Endothelial cell (in vitro differentiated cells): Measurements from ENCODE around the gene ZNF500. TPM values are rescaled to one million over a fixed set of nuclear protein-coding genes. Genes with fewer than 3 reads are reported as not detected.

Experiments used
- DNase-seq: peaks from one replicate; pipeline ENCODE4 v3.0.0; 2021; ENCODE audit warnings: low spot score
- H3K27ac Mint-ChIP-seq: one replicate; pipeline ENCODE4 v1.8.0; 2021; ENCODE audit warnings: mixed read lengths, inconsistent platforms; ENCODE audit not compliant: unreplicated experiment
- H3K27me3 Mint-ChIP-seq: one replicate; pipeline ENCODE4 v1.8.0; 2021; ENCODE audit warnings: mild to moderate bottlenecking, moderate library complexity, mixed read lengths, inconsistent platforms; ENCODE audit not compliant: unreplicated experiment
- H3K36me3 Mint-ChIP-seq: one replicate; pipeline ENCODE4 v1.8.0; 2021; ENCODE audit warnings: mild to moderate bottlenecking, low read depth, mixed read lengths, inconsistent platforms; ENCODE audit not compliant: unreplicated experiment
- H3K4me1 Mint-ChIP-seq: one replicate; pipeline ENCODE4 v1.8.0; 2021; ENCODE audit warnings: mild to moderate bottlenecking, mixed read lengths, inconsistent platforms; ENCODE audit not compliant: unreplicated experiment
- H3K4me3 Mint-ChIP-seq: one replicate; pipeline ENCODE4 v1.8.0; 2021; ENCODE audit warnings: mild to moderate bottlenecking, mixed read lengths, inconsistent platforms; ENCODE audit not compliant: unreplicated experiment
- H3K9me3 Mint-ChIP-seq: one replicate; pipeline ENCODE4 v1.8.0; 2021; ENCODE audit warnings: mixed read lengths, inconsistent platforms; ENCODE audit not compliant: unreplicated experiment
- CTCF ChIP-seq: fragments of 200-600 bp; sonication (generic); IDR thresholded peaks from one replicate; pipeline ENCODE4 v1.5.0; 2021; ENCODE audit warnings: antibody characterized with exemption; ENCODE audit not compliant: unreplicated experiment
- total RNA-seq: library from RNA; stranded (reverse); fragmentation: NEBNext Ultra II Directional; extraction: Animal tissue kit (Norgen Biotek cat#: 25700); gene quantifications from one replicate; pipeline ENCODE4 v1.2.1, GENCODE V29; 2021; ENCODE audit not compliant: unreplicated experiment

Gene ZNF500
- total RNA-seq, 1 donor from 2014 or later: 32.8 TPM

GRCh38 chr16:4733211-4733742 lies 33.7 kb downstream of the ZNF500 start:
- Mint-ChIP-seq H3K27ac (no peak overlapping the region), H3K4me1 (peaks cover 5% of the 10 kb centered on the region), H3K27me3 (peaks cover 6% of the 10 kb centered on the region), H3K9me3 (no peaks in the 10 kb centered on the region), H3K4me3 (peak overlapping the region; percentile 91), H3K36me3 (peaks cover 12% of the 10 kb centered on the region)
- DNase-seq: no peak
- no peak for TF ChIP-seq CTCF

GRCh38 chr16:4729876-4730275 lies 37.1 kb downstream of the ZNF500 start:
- no peak for DNase-seq
- Mint-ChIP-seq H3K27ac (no peak overlapping the region), H3K4me3 (no peak overlapping the region), H3K9me3 (no peaks in the 10 kb centered on the region), H3K27me3 (peaks cover 3% of the 10 kb centered on the region), H3K36me3 (peaks cover 8% of the 10 kb centered on the region), H3K4me1 (no peaks in the 10 kb centered on the region)
- TF ChIP-seq CTCF: no peak

DNA sequence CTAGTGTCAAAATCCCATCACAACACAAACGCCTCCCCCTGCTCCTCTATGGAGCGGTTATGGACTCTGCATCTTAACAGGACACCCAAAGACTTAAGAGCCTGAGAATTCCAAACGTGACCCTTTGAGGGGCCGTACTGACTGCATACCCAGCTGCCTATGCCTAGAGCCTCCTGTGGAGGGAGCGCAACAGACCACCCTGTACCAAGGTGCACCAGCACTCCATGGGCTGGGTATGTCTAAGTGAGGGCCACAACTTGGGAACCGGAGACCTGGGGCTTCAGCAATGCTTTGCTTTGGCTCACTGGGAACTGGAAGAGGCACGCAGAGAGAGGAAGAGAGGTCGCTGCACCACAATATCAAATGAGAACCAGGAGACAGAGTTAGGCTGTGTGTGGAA lies 38.3 kb downstream of the ZNF500 start:
- no peak for TF ChIP-seq CTCF
- Mint-ChIP-seq H3K9me3 (no peaks in the 10 kb centered on the region), H3K27me3 (peaks cover 3% of the 10 kb centered on the region), H3K27ac (no peak overlapping the region), H3K36me3 (peaks cover 8% of the 10 kb centered on the region), H3K4me1 (no peaks in the 10 kb centered on the region), H3K4me3 (no peak overlapping the region)
- no peak for DNase-seq

DNA sequence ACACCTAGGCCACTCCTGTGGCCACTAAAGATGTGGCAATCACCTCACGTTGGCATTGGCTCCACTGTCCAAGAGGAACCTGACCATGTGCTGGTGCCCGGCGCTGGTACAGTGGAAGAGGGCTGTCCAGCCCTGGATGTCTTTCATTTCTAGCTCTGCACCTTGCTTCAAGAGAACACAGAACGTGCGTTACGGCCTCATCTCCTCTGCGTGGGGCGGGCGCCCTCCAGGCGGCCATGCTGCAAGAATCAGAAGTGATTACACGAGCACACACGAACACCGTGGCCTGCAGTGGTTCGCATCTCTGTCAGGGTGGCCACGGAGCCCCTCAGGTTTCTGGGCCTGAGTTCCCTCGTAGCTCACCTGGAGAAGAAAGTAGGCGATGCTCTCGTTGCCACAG lies 40.3 kb downstream of the ZNF500 start:
- Mint-ChIP-seq H3K9me3 (no peaks in the 10 kb centered on the region), H3K27me3 (peaks cover 2% of the 10 kb centered on the region), H3K4me3 (no peak overlapping the region), H3K4me1 (no peaks in the 10 kb centered on the region), H3K27ac (peak overlapping the region; percentile 42), H3K36me3 (peaks cover 14% of the 10 kb centered on the region)
- TF ChIP-seq CTCF: no peak
- no peak for DNase-seq

- H3K36me3 Mint-ChIP-seq: peaks cover 14% of the 10 kb centered on the region
- H3K4me3 Mint-ChIP-seq: no peak overlapping the region
- H3K27ac Mint-ChIP-seq: no peak overlapping the region
- TF ChIP-seq CTCF: no peak
- H3K9me3 Mint-ChIP-seq: no peaks in the 10 kb centered on the region
- H3K4me1 Mint-ChIP-seq: no peaks in the 10 kb centered on the region
- no peak for DNase-seq
- peaks cover 2% of the 10 kb centered on the region for H3K27me3 Mint-ChIP-seq
These were observed 42.2 kb downstream of the ZNF500 start for GRCh38 chr16:4724661-4725270.
